Fibroblast of skin of scalp (primary cell): ENCODE results near the gene LYPLA2. TPM values are rescaled to one million over a fixed set of nuclear protein-coding genes. Genes with fewer than 3 reads are reported as not detected.

Source experiments
- DNase-seq: peaks from one replicate; pipeline ENCODE4 v3.0.0-alpha.2; 2013
- polyA plus RNA-seq, 2 experiments: library from polyadenylated mRNA; unstranded; fragments of 120-200 nt; gene quantifications; one replicate each; pipeline ENCODE4 v1.2.1, GENCODE V29; 2013; ENCODE audit not compliant: insufficient read length in 2 of 2

LYPLA2 gene
- 34.6 TPM for polyA plus RNA-seq (2013, experiment 1 of 2; ENCODE audit: insufficient read length)
- 35.0 TPM for polyA plus RNA-seq (2013, experiment 2 of 2; ENCODE audit: insufficient read length)

- peak; percentile 92 for DNase-seq
These were observed at the start of gene LYPLA2 for GRCh38 chr1:23790696-23791515. LYPLA2 (plus strand) TSS chr1:23791145; CDS start chr1:23792683, 1,538 bp downstream.

GRCh38 chr1:23741609-23742008 is 49.3 kb upstream of the LYPLA2 start:
- no peak for DNase-seq

GRCh38 chr1:23742670-23743286 is 48.2 kb upstream of the LYPLA2 start:
- peak; percentile 6 for DNase-seq

- peak; percentile 73 for DNase-seq
These were observed 47.4 kb upstream of the LYPLA2 start, which contains the start of gene ELOA for GRCh38 chr1:23743287-23744152. ELOA (plus strand) TSS chr1:23743471; CDS start chr1:23743504, 33 bp downstream.

GRCh38 chr1:23745515-23745914 is 45.4 kb upstream of the LYPLA2 start:
- peak; percentile 36 for DNase-seq

GRCh38 chr1:23748016-23748415 is 42.9 kb upstream of the LYPLA2 start:
- no peak for DNase-seq

DNA sequence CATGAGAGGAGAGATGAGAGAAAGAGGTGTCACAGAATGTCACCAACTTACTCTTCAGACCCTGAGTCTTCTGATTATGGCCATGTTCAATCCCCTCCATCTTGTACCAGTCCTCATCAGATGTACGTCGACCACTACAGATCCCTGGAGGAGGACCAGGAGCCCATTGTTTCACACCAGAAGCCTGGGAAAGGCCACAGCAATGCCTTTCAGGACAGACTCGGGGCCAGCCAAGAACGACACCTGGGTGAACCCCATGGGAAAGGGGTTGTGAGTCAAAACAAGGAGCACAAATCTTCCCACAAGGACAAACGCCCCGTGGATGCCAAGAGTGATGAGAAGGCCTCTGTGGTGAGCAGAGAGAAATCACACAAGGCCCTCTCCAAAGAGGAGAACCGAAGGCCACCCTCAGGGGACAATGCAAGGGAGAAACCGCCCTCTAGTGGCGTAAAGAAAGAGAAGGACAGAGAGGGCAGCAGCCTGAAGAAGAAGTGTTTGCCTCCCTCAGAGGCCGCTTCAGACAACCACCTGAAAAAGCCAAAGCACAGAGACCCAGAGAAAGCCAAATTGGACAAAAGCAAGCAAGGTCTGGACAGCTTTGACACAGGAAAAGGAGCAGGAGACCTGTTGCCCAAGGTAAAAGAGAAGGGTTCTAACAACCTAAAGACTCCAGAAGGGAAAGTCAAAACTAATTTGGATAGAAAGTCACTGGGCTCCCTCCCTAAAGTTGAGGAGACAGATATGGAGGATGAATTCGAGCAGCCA is 39.7 kb upstream of the LYPLA2 start:
- peak; percentile 61 for DNase-seq

DNA sequence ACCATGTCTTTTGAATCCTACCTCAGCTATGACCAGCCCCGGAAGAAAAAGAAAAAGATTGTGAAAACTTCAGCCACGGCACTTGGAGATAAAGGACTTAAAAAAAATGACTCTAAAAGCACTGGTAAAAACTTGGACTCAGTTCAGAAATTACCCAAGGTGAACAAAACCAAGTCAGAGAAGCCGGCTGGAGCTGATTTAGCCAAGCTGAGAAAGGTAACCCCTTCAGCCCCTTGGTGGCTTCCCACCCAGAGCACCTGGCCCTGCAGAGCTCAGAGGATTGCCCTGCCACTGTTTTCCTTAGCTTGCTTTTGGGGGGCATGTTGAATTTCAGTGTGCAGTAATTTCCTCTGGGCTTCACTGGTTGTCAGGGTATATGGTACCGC is 39.1 kb upstream of the LYPLA2 start:
- no peak for DNase-seq

DNA sequence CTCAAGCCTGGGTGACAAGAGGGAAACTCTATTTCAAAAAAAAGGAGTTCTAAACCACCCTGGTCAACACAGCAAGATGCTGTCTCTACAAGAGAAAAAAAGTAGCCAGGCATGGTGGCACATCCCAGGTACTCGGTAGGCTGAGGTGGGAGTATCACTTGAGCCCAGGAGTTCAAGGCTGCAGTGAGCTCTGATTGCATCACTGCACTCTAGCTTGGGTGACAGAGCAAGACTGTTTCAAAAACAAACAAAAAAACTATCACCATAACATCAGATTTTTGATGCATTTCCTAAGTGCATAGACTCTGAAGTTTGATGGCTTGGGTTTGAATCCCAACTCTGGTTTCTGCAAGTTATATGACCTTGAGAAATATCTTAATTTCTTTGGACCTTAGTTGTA is 38.0 kb upstream of the LYPLA2 start:
- no peak for DNase-seq

DNA sequence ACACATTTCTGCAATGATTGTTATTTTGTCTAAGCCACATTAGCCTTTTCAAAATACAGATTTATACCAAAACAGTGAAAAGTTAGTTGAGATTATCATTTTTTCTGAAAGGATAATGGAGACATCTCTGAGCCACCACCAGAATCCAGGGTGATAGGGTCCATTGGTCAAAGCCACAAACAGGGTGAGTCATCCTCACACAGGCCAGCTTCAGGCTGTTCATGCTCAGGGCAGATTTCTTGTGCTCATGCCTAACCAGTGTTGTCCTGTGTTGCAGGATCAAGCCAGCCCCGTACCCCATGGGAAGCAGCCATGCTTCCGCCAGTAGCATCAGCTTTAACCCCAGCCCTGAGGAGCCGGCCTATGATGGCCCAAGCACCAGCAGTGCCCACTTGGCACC is 34.3 kb upstream of the LYPLA2 start:
- no peak for DNase-seq

- DNase-seq, result no peak
These were observed 33.1 kb upstream of the LYPLA2 start for GRCh38 chr1:23757812-23758211.

- DNase-seq, result no peak
These were observed 31.7 kb upstream of the LYPLA2 start for GRCh38 chr1:23759277-23759676.

GRCh38 chr1:23763041-23763577 is 27.8 kb upstream of the LYPLA2 start:
- no peak for DNase-seq

- no peak for DNase-seq
These were observed 22.2 kb upstream of the LYPLA2 start for GRCh38 chr1:23768733-23769132.

DNA sequence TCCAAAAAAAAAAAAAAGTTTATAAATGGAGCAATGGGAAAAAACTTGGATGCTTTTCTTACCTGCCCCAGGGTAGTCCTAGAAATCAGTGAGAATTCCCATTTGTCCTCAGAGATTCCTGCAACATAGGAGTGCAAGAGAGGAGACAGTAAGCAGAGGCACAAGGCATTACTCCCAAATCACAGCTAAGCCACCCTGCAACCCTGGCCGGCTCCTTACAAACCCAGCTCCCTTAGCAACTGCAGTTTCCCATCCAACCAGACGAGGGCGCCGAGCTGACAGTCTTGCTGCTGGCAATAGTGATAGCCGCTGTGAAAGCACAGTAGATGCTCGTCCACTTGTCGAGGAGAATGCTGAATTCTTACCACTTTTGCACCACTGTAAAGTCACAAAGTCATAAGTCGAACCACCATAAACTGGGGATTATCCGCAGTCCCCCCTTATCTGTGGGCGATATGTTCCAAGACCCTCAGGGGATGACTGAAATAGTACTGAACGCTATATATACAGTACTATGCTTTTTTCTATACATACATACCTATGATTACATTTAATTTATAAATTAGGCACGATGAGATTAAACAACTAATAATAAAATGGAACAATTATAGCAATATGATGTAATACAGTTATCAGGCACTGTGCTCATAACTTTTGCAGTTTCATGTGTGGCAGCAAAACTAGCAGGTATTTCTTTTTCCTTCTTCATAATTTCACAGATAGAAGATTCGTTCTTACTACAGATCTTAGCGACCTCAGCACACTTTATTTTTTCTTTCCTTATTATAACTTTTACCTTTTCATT is 18.7 kb upstream of the LYPLA2 start:
- DNase-seq, result peak; percentile 76

DNA sequence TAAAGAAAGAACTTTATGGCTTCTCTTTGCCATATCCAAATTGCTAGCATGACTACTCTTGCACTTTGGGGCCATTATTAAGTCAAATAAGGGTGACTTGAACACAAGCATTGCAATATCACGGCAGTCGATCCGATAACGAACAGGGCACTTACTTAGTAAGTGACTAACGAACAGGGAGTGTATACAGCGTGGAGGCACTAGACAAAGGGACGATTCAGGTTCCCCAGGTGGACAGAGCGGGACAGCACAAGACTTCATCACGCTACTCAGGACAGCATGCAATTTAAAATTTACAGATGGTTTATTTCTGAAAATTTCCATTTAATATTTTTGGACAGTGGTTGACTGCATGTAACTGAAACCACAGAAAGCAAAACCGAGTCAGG is 18.1 kb upstream of the LYPLA2 start:
- no peak for DNase-seq

DNA sequence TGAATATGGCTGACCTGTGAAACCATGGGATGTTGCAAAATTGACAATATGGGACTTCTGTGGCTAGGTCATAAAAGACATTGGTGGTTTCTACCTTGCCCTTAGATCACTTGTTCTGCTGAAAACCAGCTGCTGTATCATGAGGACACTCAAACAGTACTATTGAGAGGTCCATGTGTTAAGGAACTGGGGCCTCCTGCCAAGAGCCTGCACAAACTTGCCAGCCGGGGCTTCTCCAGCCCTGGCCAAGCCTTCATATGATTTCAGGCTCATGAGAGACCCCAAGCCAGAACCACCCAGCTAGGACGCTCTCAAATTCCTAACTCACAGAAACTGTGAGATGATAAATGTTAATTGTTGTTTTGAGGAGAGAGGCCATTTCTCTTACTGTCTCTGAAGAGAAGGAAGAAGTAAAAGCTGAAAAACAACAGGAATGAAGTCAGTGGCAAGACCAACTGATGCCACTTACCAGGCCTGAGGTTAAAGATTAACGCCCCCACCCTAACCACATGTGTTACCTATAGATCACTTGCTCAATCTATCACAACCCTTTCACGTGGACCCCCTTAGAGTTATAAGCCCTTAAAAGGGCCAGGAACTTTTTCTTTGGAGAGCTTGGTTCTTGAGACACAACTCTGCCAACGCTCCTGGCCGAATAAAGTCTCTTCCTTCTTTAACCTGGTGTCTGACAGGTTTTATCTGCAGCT is 16.6 kb upstream of the LYPLA2 start:
- DNase-seq, result no peak

GRCh38 chr1:23776217-23776616 is 14.7 kb upstream of the LYPLA2 start:
- no peak for DNase-seq

DNA sequence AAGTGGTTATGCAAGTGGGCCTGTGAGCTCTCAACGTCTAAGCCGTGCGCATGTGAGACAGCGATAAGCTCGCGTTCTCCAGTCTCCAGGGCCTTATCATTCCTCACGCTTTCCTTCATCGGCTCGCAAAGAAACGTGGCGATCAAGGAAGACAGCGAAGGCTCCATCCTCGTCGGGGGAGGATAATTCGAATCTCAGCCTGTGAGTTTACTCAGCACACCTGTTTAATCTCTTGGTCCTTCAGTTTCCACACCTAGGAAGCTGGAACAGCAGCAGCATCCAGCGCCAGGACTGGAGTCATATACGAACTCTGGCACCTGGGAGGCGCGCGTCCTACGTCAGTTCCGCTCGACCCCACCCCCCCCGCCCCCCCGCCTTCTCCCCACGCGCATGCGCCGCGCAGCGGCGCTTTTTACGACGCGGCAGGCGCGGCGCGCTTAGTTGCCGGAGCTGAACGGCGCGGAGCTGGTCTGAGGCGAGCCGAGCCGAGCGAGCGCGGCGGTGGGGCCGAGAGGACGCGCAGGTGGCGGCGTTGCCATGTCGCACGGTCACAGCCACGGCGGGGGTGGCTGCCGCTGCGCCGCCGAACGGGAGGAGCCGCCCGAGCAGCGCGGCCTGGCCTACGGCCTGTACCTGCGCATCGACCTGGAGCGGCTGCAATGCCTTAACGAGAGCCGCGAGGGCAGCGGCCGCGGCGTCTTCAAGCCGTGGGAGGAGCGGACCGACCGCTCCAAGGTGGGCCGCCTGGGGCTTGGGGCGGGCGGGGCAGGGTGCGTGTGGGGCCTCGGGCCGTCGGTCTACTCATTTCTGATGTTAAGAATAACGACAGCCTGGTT is 12.7 kb upstream of the LYPLA2 start, which contains the start of gene PITHD1:
Gene PITHD1, plus strand, starts transcription at position 440 of the 836 bp plus-strand sequence. Its CDS starts 98 bp downstream, at position 538.
- DNase-seq, result peak; percentile 83
